Dendritic cell treated with granulocyte-macrophage colony-stimulating factor and Interleukin-4, amounts not matched to agents 40 ng/mL and 50 ng/mL, for 4 days (primary cell): ENCODE data around the gene PBX1.

ENCODE experiments used
- H3K27ac Mint-ChIP-seq: one replicate; pipeline ENCODE4 v1.8.0; 2022; ENCODE audit warnings: mild to moderate bottlenecking, mixed read lengths
- H3K27me3 Mint-ChIP-seq: one replicate; pipeline ENCODE4 v1.8.0; 2022; ENCODE audit warnings: mild to moderate bottlenecking, mixed read lengths
- H3K36me3 Mint-ChIP-seq: one replicate; pipeline ENCODE4 v1.8.0; 2022; ENCODE audit warnings: low read depth, mixed read lengths
- H3K4me1 Mint-ChIP-seq: one replicate; pipeline ENCODE4 v1.8.0; 2022; ENCODE audit warnings: low read depth, mixed read lengths
- H3K4me3 Mint-ChIP-seq: one replicate; pipeline ENCODE4 v1.8.0; 2022; ENCODE audit warnings: mild to moderate bottlenecking, moderate library complexity, mixed read lengths
- H3K9me3 Mint-ChIP-seq: one replicate; pipeline ENCODE4 v1.8.0; 2022; ENCODE audit warnings: mixed read lengths
- intact Hi-C: fragments of 100-400 bp; cut with micrococcal nuclease; formaldehyde crosslinking; loops from one replicate; pipeline ENCODE4 v1.15.0; 2022

PBX1 gene

GRCh38 chr1:164805399-164805798, 246.4 kb downstream of the PBX1 start:
- Mint-ChIP-seq H3K4me3 (no peak overlapping the region), H3K27me3 (no peaks in the 10 kb centered on the region), H3K4me1 (no peaks in the 10 kb centered on the region), H3K9me3 (no peaks in the 10 kb centered on the region), H3K36me3 (no peaks in the 10 kb centered on the region), H3K27ac (no peak overlapping the region)
- intact Hi-C loops, result no loop called here

DNA sequence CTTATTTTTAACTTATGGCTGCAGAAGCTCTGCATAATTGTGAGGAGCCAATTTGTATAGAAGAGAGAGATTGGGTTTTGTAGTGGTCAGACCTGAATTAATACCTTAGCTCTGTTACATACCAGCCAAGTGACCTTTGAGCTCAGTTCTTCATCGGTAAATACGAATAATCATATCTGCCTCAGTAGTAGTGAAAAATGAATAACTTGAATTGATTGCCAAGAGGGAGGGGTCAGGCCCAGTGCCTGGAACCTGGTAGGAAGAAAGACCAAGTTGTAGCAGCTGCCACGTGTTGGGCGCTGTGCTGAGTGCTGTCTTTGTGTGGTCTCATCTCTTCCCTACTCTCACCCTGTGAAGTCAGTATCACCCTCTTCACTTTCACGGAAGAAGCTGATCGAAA, 247.5 kb downstream of the PBX1 start:
- H3K4me1 Mint-ChIP-seq, result no peaks in the 10 kb centered on the region
- no peak overlapping the region for H3K4me3 Mint-ChIP-seq
- intact Hi-C loops, result no loop called here
- H3K27me3 Mint-ChIP-seq, result no peaks in the 10 kb centered on the region
- H3K27ac Mint-ChIP-seq, result no peak overlapping the region
- no peaks in the 10 kb centered on the region for H3K9me3 Mint-ChIP-seq
- no peaks in the 10 kb centered on the region for H3K36me3 Mint-ChIP-seq

DNA sequence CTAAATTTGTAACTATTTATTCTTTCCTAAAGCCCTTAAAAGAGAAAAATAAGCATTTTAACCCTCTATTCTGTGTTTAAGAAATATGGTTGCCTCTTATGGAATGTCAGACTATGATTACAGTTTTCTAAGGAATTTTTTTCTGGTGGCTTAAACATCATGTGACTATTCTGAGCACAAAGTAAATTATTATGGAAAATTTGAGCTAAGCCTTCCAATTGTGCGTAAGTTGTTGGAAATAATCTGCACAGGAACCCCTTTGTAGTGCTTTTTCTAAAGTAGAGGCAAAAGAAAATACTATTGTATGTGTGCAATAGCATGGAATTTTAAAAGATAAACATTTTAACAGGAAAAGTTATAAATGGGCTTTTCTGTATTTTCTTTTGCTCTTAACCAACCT, 254.8 kb downstream of the PBX1 start:
- Mint-ChIP-seq H3K4me3 (no peak overlapping the region), H3K27ac (no peak overlapping the region), H3K36me3 (no peaks in the 10 kb centered on the region), H3K9me3 (no peaks in the 10 kb centered on the region), H3K4me1 (no peaks in the 10 kb centered on the region), H3K27me3 (no peaks in the 10 kb centered on the region)
- intact Hi-C loops, result no loop called here

DNA sequence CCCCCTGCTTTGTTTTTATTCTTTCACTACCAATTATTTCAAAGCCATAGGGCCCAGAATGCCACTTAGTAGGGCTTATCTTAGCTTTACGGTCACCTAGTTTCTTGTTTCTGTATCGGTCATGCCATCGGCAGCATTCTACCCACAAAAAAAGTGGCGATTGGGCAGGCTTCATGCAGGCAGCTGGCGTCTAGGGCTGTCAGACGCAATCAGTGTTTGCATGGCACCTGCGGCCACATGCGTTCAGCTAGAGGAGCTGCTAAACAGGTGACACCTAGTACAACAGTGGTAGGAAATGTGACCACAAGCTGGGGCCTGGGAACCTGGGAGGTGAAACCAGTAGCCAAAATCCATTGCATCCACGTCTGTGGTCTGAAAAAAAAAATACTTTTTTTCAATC, 262.7 kb downstream of the PBX1 start:
- intact Hi-C loops, result no loop called here

DNA sequence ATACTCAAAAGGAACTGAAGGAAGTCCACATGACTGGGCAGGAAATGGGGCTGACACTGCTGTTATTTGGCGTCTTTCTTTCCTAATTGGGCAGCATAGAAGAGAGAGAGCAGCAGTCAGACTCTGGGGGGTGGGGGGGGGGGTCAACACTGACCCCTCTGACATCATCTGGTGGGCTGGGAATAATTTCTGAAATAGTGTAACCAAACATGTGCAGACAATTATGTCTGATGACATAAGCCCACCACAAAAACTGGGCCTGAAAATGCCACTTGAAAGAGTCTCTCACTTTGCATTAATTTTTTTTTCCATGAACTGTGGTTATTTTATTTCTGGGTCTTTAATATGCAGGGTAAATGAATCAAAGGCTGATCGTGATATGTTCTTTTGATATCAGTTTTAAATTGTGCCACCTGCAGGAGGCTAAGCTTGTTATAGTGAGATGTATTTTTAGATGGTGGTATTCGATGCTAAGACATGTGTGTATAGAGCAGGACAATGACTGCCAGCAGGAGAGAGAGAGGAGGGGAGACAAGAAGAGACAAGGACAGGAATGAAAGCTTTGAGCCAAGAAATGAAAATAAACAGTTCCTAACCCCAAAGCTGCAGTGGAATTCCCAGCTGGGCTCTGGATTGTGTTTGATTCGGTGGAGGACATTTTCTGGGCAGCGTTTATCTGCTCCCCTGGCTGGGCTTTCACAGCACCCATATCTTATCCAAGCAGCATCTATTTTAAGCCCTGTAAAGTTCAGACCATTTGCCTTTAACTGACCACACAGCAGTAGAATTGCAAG, 264.7 kb downstream of the PBX1 start:
- intact Hi-C loops, result no loop called here

More for the DNA sequence above, 262.7 kb downstream of the PBX1 start:
- Mint-ChIP-seq H3K4me3 (no peak overlapping the region), H3K27me3 (no peaks in the 10 kb centered on the region), H3K4me1 (no peaks in the 10 kb centered on the region), H3K27ac (no peak overlapping the region), H3K36me3 (no peaks in the 10 kb centered on the region), H3K9me3 (peaks cover 10% of the 10 kb centered on the region)

GRCh38 chr1:164824542-164824941, 265.6 kb downstream of the PBX1 start:
- H3K9me3 Mint-ChIP-seq, result peaks cover 8% of the 10 kb centered on the region
- H3K27ac Mint-ChIP-seq, result no peak overlapping the region
- H3K36me3 Mint-ChIP-seq, result no peaks in the 10 kb centered on the region
- intact Hi-C loops, result no loop called here
- H3K4me1 Mint-ChIP-seq, result no peaks in the 10 kb centered on the region
- H3K4me3 Mint-ChIP-seq, result no peak overlapping the region
- no peaks in the 10 kb centered on the region for H3K27me3 Mint-ChIP-seq

More for the DNA sequence above, 264.7 kb downstream of the PBX1 start:
- Mint-ChIP-seq H3K9me3 (peaks cover 10% of the 10 kb centered on the region), H3K4me3 (no peak overlapping the region), H3K36me3 (no peaks in the 10 kb centered on the region), H3K27me3 (no peaks in the 10 kb centered on the region), H3K27ac (no peak overlapping the region), H3K4me1 (no peaks in the 10 kb centered on the region)

DNA sequence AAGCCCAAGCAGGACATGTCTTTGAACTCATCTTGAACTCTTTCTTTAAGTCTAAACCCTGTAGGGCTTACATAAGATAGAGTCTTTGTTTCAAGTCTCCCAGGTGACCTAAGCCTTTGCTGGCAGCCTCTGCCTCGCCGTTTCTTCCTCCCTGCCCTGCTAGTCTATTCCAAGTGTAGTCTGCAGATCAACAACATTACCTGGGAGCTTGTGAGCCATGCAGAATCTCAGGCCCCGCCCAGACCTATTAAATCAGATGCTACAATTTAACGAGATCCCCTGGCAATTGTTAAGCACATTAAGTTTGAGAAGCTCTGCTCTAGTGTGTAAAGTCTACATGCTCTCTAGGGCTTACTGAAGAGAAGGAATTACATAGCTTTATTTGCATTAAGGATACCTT, 271.6 kb downstream of the PBX1 start:
- Mint-ChIP-seq H3K9me3 (no peaks in the 10 kb centered on the region), H3K36me3 (no peaks in the 10 kb centered on the region), H3K27me3 (no peaks in the 10 kb centered on the region), H3K27ac (no peak overlapping the region), H3K4me3 (no peak overlapping the region), H3K4me1 (no peaks in the 10 kb centered on the region)
- intact Hi-C loops, result no loop called here

DNA sequence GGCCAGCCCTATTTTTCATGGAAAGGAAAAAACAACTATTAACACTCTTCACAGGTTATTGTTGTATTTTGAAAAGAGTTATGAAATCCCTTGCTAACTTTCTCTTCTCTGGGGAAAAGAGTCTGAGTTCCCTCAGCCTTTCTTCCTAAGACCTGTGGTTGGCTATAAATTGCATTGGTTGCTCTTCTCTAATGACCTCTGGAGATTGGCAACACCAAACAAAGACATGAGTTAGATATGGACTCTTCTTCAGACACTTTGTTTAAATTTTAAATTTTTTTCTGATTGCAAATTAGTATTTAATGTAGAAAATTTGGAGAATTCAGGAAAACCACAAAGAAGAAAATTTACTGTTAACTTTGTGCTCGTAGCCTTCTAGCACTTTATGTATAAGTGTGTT, 275.7 kb downstream of the PBX1 start:
- Mint-ChIP-seq H3K4me3 (no peak overlapping the region), H3K27me3 (no peaks in the 10 kb centered on the region), H3K9me3 (no peaks in the 10 kb centered on the region), H3K27ac (no peak overlapping the region), H3K4me1 (no peaks in the 10 kb centered on the region), H3K36me3 (no peaks in the 10 kb centered on the region)
- intact Hi-C loops, result no loop called here

GRCh38 chr1:164836614-164837018, 277.6 kb downstream of the PBX1 start:
- Mint-ChIP-seq H3K27ac (no peak overlapping the region), H3K4me3 (no peak overlapping the region), H3K4me1 (no peaks in the 10 kb centered on the region), H3K9me3 (no peaks in the 10 kb centered on the region), H3K36me3 (no peaks in the 10 kb centered on the region), H3K27me3 (no peaks in the 10 kb centered on the region)
- intact Hi-C loops, result no loop called here

DNA sequence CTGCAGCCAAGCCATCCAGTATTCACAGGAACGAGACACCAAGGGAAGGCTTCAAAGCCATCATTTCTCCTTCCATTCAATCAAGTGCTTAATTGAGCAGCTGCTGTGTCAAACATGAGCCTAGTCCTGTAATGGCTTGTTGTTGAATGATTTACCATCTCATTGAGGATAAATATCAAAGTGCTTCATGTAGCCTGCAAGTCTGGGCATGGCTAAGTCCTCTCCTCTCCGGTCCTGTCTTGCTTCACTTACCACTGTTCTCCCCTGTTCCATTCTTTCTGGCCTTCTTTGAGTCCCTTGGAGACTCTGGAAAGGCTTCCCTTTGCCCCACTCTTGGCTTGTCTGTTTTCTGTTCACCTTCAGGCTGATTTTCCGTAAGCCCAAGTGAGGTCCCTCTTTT, 279.8 kb downstream of the PBX1 start:
- Mint-ChIP-seq H3K9me3 (no peaks in the 10 kb centered on the region), H3K4me1 (no peaks in the 10 kb centered on the region), H3K27me3 (no peaks in the 10 kb centered on the region), H3K36me3 (no peaks in the 10 kb centered on the region), H3K4me3 (no peak overlapping the region), H3K27ac (no peak overlapping the region)
- intact Hi-C loops, result no loop called here

- H3K4me3 Mint-ChIP-seq, result no peak overlapping the region
- no peaks in the 10 kb centered on the region for H3K27me3 Mint-ChIP-seq
- H3K27ac Mint-ChIP-seq, result no peak overlapping the region
- no peaks in the 10 kb centered on the region for H3K4me1 Mint-ChIP-seq
- no peaks in the 10 kb centered on the region for H3K36me3 Mint-ChIP-seq
- H3K9me3 Mint-ChIP-seq, result no peaks in the 10 kb centered on the region
- intact Hi-C loops, result no loop called here
Observed at GRCh38 chr1:164840936-164841335, 282.0 kb downstream of the PBX1 start.

DNA sequence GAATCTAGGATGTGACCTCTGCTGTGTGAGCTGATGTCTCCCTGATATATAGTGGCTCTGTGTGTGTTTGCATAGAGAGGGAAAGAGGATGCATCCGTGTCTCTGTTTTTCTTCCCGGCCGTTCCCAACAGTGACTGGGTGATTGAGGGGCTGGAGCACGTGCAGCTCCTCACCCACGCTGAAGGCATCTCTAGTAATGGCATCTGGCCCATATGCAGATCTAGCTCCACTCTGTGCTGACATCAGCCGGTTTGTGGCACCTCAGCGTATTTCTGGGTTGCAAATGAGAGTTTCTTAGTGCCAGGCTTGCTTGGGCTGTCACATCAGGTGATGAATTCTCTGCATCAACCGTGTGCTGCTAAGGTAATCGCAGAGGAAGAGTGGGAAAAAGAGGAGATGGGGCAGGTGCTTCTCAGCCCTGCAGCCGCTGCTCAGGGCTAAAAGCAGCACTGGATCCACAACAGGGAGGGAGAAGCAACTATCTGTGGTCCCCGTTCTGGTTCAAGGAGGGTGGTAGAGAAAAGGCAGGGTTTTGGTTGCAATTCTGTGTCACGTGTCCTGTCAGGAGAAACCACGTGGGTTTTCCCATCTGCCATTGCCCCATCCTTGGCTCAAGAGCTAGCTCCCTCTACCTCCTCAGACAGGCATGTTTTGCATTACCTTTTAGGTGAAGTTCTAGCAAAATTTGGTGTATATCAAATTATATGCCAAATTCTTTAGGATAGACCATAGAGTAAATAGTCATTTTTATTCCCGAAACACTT, 282.9 kb downstream of the PBX1 start:
- Mint-ChIP-seq H3K4me3 (no peak overlapping the region), H3K9me3 (no peaks in the 10 kb centered on the region)
- intact Hi-C loops, result no loop called here

GRCh38 chr1:164842870-164843269, 283.9 kb downstream of the PBX1 start:
- Mint-ChIP-seq H3K27me3 (no peaks in the 10 kb centered on the region), H3K4me1 (no peaks in the 10 kb centered on the region), H3K27ac (no peak overlapping the region), H3K4me3 (no peak overlapping the region), H3K36me3 (no peaks in the 10 kb centered on the region), H3K9me3 (no peaks in the 10 kb centered on the region)
- intact Hi-C loops, result no loop called here

More for the DNA sequence above, 282.9 kb downstream of the PBX1 start:
- Mint-ChIP-seq H3K36me3 (no peaks in the 10 kb centered on the region), H3K4me1 (no peaks in the 10 kb centered on the region), H3K27me3 (no peaks in the 10 kb centered on the region), H3K27ac (no peak overlapping the region)

DNA sequence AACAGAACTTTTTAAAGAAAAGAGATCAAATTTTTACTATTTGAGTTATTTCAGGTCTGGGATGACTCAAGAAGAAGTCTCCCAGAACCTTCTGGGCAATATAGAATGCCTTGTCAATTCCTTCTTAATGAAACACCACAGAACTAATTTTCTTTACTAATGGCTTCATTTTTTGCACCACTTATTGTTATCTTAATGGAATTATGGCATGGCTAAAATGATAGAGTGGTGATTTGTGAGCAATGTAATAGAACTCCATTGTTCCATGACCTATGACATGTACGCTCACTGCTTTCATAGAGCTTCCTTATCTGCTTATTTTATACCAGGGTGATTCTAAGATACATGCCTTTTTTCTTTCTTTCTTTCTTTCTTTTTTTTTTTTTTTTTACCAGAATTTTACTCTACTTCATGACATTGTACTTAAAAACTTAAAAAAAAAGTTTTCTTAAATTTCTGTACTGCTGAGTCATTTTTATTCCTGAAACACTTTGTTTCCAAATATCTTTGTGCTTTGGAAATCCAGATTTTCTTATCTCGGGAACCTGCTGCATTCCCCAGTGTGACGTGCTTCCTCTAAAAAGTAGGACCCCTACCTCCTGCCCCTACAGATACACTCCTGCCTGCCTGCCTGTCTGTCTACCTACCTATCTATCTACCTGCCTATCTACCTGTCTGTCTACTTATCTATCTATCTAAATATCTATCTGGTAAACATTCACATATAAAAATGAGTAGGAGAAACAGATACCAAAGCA, 284.9 kb downstream of the PBX1 start:
- Mint-ChIP-seq H3K9me3 (no peaks in the 10 kb centered on the region), H3K4me1 (no peaks in the 10 kb centered on the region), H3K36me3 (no peaks in the 10 kb centered on the region), H3K4me3 (no peak overlapping the region), H3K27me3 (no peaks in the 10 kb centered on the region), H3K27ac (no peak overlapping the region)
- intact Hi-C loops, result no loop called here
